SW480 (cell line): ENCODE measurements around the gene RSPH9.

Source experiments
- DNase-seq: peaks from one replicate; pipeline ENCODE4 v3.0.0-alpha.2; 2016; ENCODE audit warnings: low spot score

The RSPH9 gene

DNA sequence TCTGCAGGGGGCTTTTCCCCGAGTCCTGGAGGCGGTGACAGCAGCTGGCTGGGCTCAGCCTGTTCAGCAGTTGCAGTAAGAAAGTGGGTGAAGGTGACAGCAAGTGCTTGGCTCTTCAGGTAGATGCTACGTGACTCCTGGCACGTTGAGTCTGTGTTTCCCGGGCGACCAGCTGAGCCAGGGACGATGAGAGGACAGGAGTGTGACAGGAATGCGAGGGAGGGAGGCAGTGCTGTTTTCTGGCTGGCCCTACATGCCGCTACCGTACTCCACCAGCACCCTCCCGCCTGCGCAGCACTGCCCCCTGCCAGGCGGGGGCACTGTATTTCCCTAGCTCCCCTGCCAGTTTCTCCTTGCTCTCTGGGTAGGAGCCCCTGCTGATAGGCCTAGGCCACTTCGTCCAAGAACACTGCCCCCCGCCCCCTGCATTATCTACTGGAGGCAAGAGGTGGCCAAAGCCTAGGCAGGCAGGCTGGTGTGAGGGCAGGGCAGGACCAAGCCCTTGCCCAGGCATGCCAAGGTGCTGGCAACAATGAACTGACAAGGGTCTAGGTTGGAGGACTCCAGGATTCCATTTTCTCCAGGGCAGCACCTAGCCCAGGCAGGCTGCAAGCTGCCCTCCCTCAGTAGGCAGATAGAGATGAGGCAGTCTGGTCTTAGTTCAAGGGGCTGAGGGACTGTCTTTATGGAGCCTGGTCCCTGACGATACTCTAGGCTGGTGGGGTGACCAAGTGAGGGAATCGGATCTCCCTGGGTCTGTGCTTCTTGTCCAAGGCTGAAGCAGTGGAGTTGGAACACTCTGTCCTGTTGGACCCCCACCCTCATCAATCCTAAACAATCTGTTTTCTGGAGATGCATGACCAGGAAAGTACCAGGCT is 23.6 kb downstream of the RSPH9 start:
- peak; percentile 67 for DNase-seq

GRCh38 chr6:43669050-43669921 is 24.4 kb downstream of the RSPH9 start:
- DNase-seq: no peak

- DNase-seq: no peak
Measured at GRCh38 chr6:43669922-43670622, 25.2 kb downstream of the RSPH9 start.

DNA sequence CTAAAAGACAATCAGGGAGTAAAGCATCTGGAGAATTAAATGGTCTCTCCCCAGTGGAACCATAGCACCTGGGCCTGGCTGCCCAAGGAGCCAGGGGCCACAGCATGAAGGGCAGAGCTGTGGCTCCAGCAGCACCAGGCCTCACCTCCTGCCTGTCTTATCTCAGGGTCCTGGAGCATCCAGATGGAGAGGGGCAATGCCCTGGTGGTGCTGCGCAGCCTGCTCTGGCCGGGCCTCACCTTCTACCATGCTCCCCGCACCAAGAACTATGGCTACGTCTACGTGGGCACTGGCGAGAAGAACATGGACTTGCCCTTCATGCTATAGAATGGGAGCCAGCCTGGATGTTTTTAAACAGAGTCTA is 25.8 kb downstream of the RSPH9 start:
- DNase-seq: no peak

GRCh38 chr6:43671011-43671800 is 26.4 kb downstream of the RSPH9 start:
- DNase-seq: no peak

GRCh38 chr6:43671801-43672690 is 27.2 kb downstream of the RSPH9 start:
- DNase-seq: no peak

DNA sequence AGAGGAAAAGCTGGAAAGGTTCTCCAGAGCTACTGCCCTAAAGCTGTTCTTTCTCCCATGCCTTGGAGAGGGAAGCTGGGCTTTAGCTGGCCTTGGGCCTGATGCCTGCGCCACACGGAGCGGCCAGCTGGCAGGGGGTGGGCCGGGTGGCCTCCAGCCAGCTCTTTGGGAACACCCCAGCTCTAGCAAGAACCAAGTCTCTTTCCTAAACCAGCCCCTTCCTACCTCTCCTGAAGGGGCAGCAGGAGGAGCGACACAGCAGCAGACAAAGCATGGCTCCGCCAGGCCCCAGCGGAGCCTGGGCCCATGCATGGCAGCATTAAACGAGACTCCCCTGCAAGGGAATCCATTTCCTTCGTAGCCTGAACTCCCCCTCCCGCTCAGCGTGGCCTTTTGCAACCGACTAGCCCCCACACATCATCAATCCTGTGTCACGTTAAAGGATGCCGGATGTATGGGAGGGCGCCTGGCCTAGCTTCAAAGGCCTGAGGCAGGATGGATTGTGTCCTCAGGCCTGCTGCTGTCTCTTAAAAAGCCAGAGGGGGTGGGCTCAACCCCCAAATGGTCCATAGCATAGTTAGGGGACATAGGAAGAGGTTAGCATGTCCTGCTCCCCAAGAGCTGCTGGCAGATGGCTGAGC is 28.7 kb downstream of the RSPH9 start:
- no peak for DNase-seq

DNA sequence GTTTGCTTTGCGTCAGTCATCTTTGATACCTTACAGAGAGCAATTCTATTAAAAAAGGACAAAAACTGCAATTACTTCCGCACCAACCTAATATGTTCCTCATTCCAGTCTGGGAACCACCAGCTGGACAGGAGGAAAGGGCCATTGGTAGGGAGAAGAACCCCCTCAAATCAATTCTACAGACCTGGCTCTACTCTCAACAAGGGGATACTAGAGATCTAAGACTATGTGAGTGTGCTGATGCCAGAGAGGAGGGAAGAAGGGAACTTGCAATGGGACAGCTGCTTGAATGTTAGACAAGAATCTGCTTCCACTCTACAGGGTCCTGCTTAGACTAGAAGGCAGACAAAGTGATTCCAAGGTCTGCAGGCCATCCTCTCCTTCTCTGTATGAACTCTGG is 29.5 kb downstream of the RSPH9 start:
- no peak for DNase-seq

DNA sequence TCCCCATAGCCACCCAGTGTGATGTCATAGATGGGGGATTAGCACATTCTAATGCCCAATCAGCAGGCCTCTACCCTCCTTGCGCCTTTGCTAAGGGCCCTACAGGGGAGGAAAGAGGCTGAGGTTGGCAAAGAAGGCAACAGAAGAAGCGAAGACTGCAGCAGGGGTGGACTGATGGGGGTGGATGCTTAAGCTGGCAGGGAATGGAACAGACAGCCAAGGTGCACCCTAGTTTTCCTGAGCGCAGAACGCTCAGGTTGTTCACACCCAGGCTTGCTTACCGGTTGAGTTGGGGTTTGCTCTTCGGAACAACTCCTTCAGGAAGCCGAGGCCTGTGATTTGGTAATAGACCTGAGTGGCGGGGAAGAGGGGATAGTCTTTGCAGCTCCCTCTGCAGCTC is 30.1 kb downstream of the RSPH9 start:
- DNase-seq: no peak

GRCh38 chr6:43676962-43677606 is 32.2 kb downstream of the RSPH9 start:
- no peak for DNase-seq

DNA sequence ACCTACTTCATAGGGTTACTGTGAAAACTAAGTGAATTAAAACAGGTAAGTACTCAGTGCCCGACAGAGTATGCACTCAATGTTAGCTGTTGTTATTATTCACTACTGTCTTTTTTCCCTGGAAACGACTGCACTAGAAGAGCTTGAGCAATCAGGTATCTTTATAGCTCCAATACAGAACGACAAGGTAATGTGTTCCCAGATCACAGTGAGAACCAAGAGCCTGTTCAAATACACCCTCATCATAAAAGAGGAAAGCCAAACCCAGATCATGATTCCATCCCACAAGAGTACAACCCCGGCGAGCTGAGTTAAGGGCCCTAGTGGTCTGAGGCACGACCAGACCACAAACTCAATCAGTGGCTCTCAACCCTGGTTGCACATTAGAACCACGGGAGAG is 32.9 kb downstream of the RSPH9 start:
- DNase-seq: no peak

- no peak for DNase-seq
Measured at GRCh38 chr6:43678341-43678740, 33.5 kb downstream of the RSPH9 start.

DNA sequence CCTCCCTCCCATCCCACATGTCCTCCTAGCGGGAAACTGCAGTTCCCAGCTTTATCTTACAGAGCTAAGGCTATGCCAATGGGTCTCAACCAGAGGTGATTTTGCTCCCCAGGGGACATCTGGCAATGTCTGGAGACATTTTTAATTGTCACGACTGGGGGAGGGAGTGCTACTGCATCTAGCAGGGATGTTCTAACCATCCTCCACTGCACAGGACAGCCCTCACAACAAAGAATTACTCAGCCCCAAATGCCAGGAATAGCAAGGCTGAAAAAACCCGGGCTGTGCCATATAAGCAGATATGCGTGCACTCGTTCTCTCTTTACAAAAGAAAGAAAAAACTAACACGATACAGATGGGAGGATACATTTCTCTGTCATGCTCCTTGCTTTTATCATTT is 34.2 kb downstream of the RSPH9 start:
- DNase-seq: no peak

DNA sequence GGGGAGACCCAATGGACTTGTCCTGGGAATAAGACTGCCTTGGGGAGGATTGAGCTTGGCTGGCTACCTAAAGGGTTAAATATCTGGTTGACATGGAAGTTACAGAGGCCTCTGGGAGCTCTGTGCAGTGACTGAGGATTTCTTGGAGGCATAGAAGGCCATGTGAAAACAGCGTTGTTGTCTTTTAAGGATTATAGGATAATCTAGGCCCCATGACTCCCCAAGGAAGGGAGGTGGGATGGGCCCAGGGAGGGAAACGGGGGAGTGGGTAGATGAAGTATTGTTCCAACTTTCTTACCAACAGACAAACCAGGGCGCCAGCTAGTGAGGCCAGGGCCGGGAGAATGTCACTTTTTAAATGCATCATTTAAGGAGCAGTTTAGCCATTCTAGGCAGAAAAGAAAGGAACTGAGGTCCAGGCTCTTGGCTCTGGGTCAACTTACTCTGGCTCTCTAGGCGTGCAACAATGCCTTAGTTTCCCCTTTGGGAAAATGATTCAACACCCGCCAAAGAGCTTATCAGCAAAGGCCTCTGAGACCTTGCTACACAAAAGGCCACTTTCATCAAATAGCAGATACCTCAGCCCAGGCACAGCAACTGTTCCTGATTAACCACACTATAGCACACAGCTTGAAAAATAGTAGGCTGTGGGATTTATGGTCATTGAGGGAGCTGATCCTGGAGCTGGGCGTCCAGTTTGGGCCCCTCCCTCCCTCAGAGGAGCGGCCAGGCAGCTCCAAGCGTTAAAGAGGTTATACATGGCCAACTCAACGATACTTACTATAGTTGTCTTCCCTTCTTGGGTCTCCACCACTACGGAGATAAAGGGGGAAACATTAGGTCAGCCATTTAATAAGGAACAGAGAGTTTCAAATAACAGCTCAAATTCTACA is 35.7 kb downstream of the RSPH9 start:
- DNase-seq: no peak

DNA sequence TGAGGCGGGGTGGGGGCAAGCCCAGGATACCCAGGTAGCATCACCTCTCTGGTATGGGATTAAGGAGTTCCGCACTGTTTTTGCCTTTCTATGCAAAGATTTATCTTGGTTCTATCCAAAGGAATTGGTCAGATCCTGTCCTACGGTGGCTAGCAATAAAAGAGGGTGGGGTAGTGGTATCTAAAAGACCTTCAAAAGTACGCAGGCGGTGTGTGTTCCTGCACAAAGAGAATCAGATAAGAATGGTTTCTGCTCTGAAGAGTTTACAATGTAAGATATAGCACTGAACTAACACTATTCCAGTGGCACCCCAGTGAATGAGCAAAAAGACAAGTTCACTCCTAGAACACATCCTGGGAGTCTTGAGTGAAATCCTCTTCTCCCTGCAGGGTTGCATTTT is 36.5 kb downstream of the RSPH9 start:
- no peak for DNase-seq

- no peak for DNase-seq
Measured at GRCh38 chr6:43682724-43683429, 38.0 kb downstream of the RSPH9 start.

GRCh38 chr6:43683708-43684455 is 39.0 kb downstream of the RSPH9 start:
- DNase-seq: no peak
